ENCODE results near the gene UQCC5. TPM values are rescaled to one million over a fixed set of nuclear protein-coding genes. Genes with fewer than 3 reads are reported as not detected.

The UQCC5 gene
- total RNA-seq, 1 experiment from 2014 or later = 45.8 TPM

- Histone ChIP-seq H4K5ac (ENCODE audit: insufficient read length, low read depth, low read length) (no peak overlapping the region), H3K27ac (ENCODE audit: insufficient read length, low read depth, low read length) (no peak overlapping the region)
Measured at GRCh38 chr3:52503788-52504424, 32.5 kb upstream of the UQCC5 start.

More at GRCh38 chr3:52503788-52504424, 32.5 kb upstream of the UQCC5 start:
- Histone ChIP-seq H2BK15ac (ENCODE audit: low read depth, low read length) (no peak overlapping the region), H2AK5ac (ENCODE audit: insufficient read length, low read length) (no peak overlapping the region), H3K56ac (ENCODE audit: insufficient read length, low read depth, low read length) (no peak overlapping the region), H2BK20ac (ENCODE audit: low read depth, low read length, poor library complexity, severe bottlenecking) (no peak overlapping the region), H3K14ac (ENCODE audit: insufficient read depth, low read length) (no peak overlapping the region), H4K8ac (replicated peaks; ENCODE audit: insufficient read length, low read depth, low read length) (no peak overlapping the region), H3K23me2 (ENCODE audit: insufficient read length, low read depth, low read length, poor library complexity, severe bottlenecking) (no peaks in the 10 kb centered on the region), H3K4me1 (ENCODE audit: insufficient read depth, low read length) (no peaks in the 10 kb centered on the region; the same call in 1 of the 2 replicates), H3K79me2 (ENCODE audit: insufficient read depth, low read length) (no peaks in the 10 kb centered on the region), H2AFZ (ENCODE audit: low read length) (no peak overlapping the region), H2BK120ac (ENCODE audit: low read depth, low read length, poor library complexity, severe bottlenecking) (no peak overlapping the region), H3K18ac (ENCODE audit: insufficient read length, low read depth, low read length) (no peak overlapping the region), H3K79me1 (ENCODE audit: insufficient read depth, low read depth, low read length, poor library complexity, severe bottlenecking) (no peaks in the 10 kb centered on the region), H3K23ac (ENCODE audit: insufficient read length, low read depth, low read length) (no peak overlapping the region), H3T11ph (ENCODE audit: low read length) (no peak overlapping the region), H2BK5ac (ENCODE audit: insufficient read length, low read length) (no peak overlapping the region), H3K27me3 (ENCODE audit: insufficient read depth, low read length) (no peaks in the 10 kb centered on the region), H4K20me1 (ENCODE audit: control insufficient read depth, insufficient read depth, insufficient read length) (no peaks in the 10 kb centered on the region), H2BK12ac (ENCODE audit: insufficient read length, low read depth, low read length) (no peak overlapping the region), H3K4me2 (ENCODE audit: insufficient read depth, insufficient read length, low read length) (no peak overlapping the region), H4K91ac (ENCODE audit: insufficient read length, low read depth, low read length) (no peak overlapping the region), H3K9me3 (ENCODE audit: control insufficient read depth, low read depth, low read length) (no peaks in the 10 kb centered on the region), H3K9ac (ENCODE audit: extremely low read depth, insufficient read length, low read length) (no peak overlapping the region), H3K4ac (ENCODE audit: low read depth, low read length) (no peak overlapping the region)
- Mint-ChIP-seq H3K4me1 (peaks cover 14 to 27% of the 10 kb centered on the region in 2 experiments), H3K9me3 (no peaks in the 10 kb centered on the region), H3K27ac (no peak overlapping the region), H3K36me3 (ENCODE audit: insufficient read depth in 1 of 3, low read depth in 3 of 3) (no peaks in the 10 kb centered on the region), H3K4me3 (no peak overlapping the region), H3K27me3 (ENCODE audit: low read depth) (no peaks in the 10 kb centered on the region; the same call in 1 of the 2 replicates)
- no peak for TF ChIP-seq CTCF (conservative IDR thresholded peaks at IDR 0.05)
- no CpG with 5 or more reads among the region's 23 CpGs for WGBS (ENCODE audit: extremely low coverage, insufficient read length, low lambda C conversion rate)
- DNase-seq = no peak

Data from H9 (cell line).